ACC112 (cell line): ENCODE results near the gene CLEC20A.

Experiments used
- H2AFZ ChIP-seq: fragments of 200-600 bp; sonication (generic); one replicate; pipeline ENCODE4 v1.6.0; 2017; ENCODE audit warnings: antibody characterized with exemption, low read length; ENCODE audit not compliant: unreplicated experiment
- H3K27ac ChIP-seq: fragments of 200-600 bp; sonication (generic); 2 replicates; pipeline ENCODE4 v1.5.1; 2014; ENCODE audit warnings: low read depth, mild to moderate bottlenecking, antibody characterized with exemption, low read length, moderate library complexity
- H3K27me3 ChIP-seq: fragments of 200-600 bp; sonication (generic); 2 replicates; pipeline ENCODE4 v1.6.1; 2014; ENCODE audit warnings: mild to moderate bottlenecking, antibody characterized with exemption, low read length, moderate library complexity, mixed read lengths; ENCODE audit not compliant: insufficient read depth
- H3K36me3 ChIP-seq: fragments of 200-600 bp; sonication (generic); 2 replicates; pipeline ENCODE4 v1.6.1; 2016; ENCODE audit warnings: mild to moderate bottlenecking, antibody characterized with exemption, low read length, moderate library complexity, mixed read lengths; ENCODE audit not compliant: insufficient read depth
- H3K4me1 ChIP-seq: fragments of 200-600 bp; sonication (generic); one replicate; pipeline ENCODE4 v1.6.1; 2016; ENCODE audit warnings: low read length, mixed read lengths; ENCODE audit not compliant: insufficient read depth, unreplicated experiment, control insufficient read depth
- H3K4me3 ChIP-seq: fragments of 200-600 bp; sonication (generic); 2 replicates; pipeline ENCODE4 v1.5.1; 2014; ENCODE audit warnings: mild to moderate bottlenecking, low read depth, low read length
- H3K79me2 ChIP-seq: fragments of 200-600 bp; sonication (generic); one replicate; pipeline ENCODE4 v1.6.0; 2016; ENCODE audit warnings: low read length; ENCODE audit not compliant: control insufficient read depth, unreplicated experiment, insufficient read depth

CLEC20A gene

DNA sequence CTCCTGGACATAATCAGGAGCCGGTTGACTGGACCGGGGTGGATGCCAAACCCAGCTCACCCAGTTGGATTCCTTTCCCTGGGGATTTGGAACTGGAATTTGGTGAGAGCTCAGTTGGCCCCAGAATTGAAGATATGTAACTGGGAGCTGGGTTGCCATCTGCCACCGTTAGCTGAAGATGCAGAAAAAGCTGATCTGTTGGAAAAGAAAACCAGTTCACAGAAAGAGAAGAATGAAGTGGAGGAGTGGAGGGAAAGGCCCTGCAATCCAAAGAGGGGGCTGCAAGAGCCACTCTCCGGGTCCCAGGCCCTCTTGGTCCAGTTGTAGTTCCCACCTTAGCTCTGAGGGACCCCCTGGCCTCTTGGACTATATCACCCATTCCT lies 32.2 kb upstream of the CLEC20A start:
- H3K27me3 ChIP-seq, result no peaks in the 10 kb centered on the region
- no peaks in the 10 kb centered on the region for H3K36me3 ChIP-seq
- peaks cover 22% of the 10 kb centered on the region for H3K4me1 ChIP-seq
- no peak overlapping the region for H2AFZ ChIP-seq
- H3K79me2 ChIP-seq, result no peaks in the 10 kb centered on the region
- H3K4me3 ChIP-seq, result no peak overlapping the region
- no peak overlapping the region for H3K27ac ChIP-seq

DNA sequence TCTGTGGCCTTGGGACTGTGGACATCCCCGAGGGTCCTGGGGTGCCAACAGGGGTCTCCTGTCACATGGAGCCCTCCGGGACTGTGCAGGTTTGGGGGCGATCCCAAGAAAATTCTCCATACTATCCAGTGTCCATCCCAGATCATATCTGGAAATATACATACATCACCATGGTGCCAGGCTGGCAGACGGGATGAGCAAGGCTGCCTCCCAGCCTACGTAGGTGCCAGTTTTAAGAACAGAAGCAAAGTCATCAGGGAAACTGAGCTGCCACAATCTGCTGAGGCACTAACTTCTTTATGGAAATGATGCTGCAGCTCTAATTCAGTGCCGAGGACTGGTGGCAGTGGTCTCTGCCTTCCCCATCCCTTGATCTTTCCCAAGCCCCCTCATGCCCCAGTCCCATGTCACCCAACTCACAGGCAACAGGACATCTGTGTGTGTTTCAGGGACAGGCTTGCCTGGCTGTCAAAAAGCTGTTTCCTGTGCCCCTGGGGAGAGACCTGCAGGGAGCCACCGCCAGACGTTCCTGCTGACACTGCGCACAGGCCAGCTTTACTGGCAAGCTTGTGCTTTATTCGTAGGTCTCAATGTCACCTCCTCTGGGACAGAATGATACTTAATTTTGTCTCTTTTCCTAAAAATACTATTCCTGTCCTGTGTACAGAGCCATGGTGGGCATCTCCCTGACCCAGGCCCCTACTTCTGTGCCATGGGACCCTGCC lies 31.6 kb upstream of the CLEC20A start:
- Histone ChIP-seq H3K4me1 (peaks cover 22% of the 10 kb centered on the region), H3K27ac (no peak overlapping the region), H3K36me3 (no peaks in the 10 kb centered on the region), H2AFZ (no peak overlapping the region), H3K79me2 (no peaks in the 10 kb centered on the region), H3K27me3 (no peaks in the 10 kb centered on the region), H3K4me3 (no peak overlapping the region)

DNA sequence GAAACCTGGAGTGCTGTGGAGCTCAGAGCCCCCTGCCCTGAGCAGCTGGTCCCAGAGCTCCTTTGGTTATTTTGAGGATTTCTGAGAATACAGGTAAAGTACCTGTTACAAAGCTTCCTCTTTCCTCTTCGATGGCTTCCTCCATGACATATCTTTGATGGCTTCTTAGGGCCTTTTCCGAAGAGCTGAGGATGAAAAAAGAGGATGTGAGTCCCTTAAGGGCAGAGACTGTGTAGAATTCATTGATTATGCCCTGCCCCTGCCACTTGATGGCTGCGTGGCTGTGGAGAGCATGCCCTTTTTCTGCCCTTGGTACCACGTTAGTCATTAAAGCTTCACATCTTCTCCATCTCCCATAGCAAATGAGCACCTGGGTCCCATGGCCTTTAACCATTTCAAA lies 30.4 kb upstream of the CLEC20A start:
- Histone ChIP-seq H3K36me3 (no peaks in the 10 kb centered on the region), H3K27me3 (no peaks in the 10 kb centered on the region), H2AFZ (no peak overlapping the region), H3K27ac (no peak overlapping the region), H3K4me3 (no peak overlapping the region), H3K79me2 (no peaks in the 10 kb centered on the region), H3K4me1 (peaks cover 21% of the 10 kb centered on the region)

DNA sequence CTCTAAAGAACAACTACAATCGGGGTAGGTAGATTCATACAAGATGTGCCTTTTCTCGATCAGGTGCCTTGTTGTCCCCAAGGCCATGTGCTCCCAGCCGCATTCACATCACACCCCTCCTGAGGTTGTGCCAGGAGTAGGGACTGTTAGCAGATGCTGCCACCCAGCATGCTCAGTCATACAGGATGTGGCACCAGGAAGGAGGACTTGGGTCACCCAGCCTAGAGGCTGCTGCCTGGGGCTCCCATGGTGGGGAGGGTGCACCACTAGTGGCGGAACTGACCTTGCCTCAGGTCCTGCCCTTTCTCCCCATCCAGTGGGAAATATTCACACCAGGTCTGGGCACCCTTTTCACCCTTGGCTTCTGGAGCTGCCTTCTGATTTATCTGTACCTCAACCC lies 24.5 kb upstream of the CLEC20A start:
- Histone ChIP-seq H2AFZ (no peak overlapping the region), H3K27me3 (no peaks in the 10 kb centered on the region), H3K36me3 (no peaks in the 10 kb centered on the region), H3K4me1 (no peaks in the 10 kb centered on the region), H3K4me3 (no peak overlapping the region), H3K27ac (no peak overlapping the region), H3K79me2 (no peaks in the 10 kb centered on the region)

DNA sequence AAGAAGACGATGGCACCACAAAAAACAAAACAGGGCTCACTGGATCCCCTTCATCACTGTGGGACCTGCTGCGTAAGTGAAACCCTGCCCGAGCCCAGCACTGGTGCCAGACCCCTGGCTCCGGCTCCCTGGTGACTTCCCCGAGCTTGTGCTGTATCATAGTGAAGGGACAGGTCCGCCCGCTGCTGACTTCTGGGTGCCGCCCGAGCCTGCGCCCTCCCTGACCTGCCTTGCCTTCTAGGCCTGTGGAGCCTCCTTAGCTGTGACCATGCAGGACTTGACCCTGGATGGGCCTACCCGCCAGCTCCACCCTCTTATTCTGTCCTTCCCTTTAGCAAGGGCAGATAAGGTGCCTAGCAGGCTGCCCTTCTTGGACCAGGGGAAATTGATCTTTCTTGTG lies 24.0 kb upstream of the CLEC20A start:
- no peaks in the 10 kb centered on the region for H3K27me3 ChIP-seq
- no peaks in the 10 kb centered on the region for H3K4me1 ChIP-seq
- no peaks in the 10 kb centered on the region for H3K36me3 ChIP-seq
- no peaks in the 10 kb centered on the region for H3K79me2 ChIP-seq
- no peak overlapping the region for H3K27ac ChIP-seq
- no peak overlapping the region for H2AFZ ChIP-seq
- H3K4me3 ChIP-seq, result no peak overlapping the region

DNA sequence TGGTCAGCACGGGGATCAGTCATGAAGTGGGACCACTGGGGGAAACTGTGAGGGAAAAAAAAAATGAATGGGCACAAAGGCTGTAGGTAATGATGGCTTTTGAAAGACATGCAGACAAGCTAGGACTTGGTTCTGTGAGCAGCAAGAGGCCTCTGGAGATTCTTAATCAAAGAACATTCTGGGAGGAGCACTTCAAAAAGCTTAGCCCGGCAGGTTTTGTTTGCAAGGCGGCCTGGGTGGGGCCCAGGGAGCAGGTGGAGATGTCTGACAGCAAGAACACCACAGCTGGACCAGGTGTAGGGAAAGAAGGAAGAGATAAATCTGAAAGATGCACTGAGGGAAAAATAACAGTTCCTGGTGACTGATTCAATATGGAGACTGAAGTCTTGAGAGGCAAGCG lies 22.1 kb upstream of the CLEC20A start:
- H3K36me3 ChIP-seq, result no peaks in the 10 kb centered on the region
- H3K4me3 ChIP-seq, result no peak overlapping the region
- no peaks in the 10 kb centered on the region for H3K4me1 ChIP-seq
- no peak overlapping the region for H3K27ac ChIP-seq
- no peak overlapping the region for H2AFZ ChIP-seq
- H3K79me2 ChIP-seq, result no peaks in the 10 kb centered on the region
- H3K27me3 ChIP-seq, result no peaks in the 10 kb centered on the region

DNA sequence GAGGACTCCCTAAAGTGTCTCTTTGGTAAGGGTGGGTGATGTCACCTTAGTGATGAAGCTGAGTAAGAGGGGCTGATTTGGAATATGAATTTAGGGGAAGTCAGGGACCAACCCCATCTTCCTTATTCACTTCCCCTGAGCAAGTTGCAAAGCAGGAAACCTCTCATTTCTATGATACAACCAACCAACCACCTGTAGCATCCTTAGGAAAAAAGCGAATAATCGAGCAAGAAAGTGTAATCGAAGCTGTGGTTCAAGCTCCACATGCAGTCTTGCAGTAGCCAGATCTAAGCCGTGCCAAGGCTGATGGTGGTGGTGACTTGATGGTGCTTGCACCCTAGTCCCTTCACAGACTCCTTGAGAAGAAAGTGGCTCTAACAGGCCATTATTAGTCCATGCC lies 19.3 kb upstream of the CLEC20A start:
- Histone ChIP-seq H3K4me1 (no peaks in the 10 kb centered on the region), H3K36me3 (no peaks in the 10 kb centered on the region), H3K27ac (no peak overlapping the region), H2AFZ (no peak overlapping the region), H3K27me3 (no peaks in the 10 kb centered on the region), H3K4me3 (no peak overlapping the region), H3K79me2 (no peaks in the 10 kb centered on the region)

DNA sequence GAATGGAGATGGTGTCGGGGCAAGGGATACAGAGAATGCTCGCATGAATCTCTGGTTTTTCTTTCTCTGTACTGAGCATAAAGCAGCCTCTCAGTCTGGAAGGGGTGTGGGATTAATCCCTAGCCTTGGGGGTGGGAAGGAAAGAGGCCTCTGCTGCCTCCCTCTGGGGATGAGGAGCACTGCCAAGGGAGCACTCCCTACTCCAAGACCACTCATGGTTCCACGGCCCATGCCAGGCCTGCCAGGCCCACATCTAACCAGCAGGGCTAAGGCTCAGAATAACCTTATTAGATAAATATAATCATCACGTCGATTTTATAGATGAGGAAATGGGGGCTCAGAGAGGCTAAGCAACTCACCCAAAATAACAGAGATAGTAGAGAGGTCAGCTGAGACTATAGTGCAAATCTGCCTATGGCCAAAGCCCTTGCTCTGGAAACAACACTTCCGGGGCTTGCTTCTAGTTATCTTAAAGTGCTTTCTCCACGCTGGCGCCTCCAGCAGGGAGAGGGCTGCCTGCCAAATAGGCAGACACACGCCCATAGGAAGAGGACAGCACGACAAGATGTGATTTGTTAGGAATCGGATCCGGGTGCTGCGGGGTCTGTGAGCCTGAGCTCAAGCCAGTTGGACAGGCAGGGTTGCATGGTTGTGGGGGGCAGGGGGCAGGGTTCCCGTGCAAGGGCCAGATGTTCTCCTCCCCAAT lies 16.7 kb upstream of the CLEC20A start:
- no peak overlapping the region for H3K27ac ChIP-seq
- H2AFZ ChIP-seq, result no peak overlapping the region
- H3K4me1 ChIP-seq, result no peaks in the 10 kb centered on the region

DNA sequence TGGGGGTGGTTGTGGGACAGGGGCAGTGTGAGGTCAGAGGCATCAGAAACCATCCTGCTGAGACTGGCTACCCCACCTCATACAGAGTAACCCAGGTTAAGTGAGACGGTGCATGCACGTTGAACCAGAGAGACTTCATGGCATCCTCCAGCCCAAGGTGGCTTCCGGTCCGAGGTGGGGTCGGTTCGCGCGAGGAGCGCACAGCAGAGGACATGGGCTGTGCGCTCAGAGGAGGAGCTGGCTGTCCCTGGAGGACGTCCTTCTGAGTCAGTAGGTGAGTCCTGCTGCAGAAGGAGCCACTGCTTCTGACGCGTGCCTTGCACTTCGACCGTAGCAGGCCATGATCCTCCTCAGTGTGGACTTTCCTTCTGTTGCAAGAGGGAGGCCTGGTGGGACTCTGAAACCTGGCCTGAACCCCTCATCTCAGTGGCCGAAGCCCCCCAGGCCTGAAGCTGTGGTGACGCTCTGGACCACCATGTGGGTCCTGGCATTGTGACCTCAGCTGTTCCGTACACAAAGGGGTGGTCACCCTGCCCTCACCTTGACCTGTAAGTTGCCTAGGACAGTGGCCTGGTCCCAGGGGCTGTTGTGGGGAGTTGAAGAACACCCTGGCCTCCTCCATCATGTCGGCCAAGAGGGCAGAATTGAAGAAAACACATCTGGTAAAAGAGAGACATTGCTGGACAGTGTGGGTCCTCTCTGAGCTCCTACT lies 16.0 kb upstream of the CLEC20A start, which contains the start of gene TEX35:
Gene TEX35, plus strand, starts transcription at position 544 of the 712 bp plus-strand sequence. Its CDS starts 80 bp downstream, at position 624.
- H3K27me3 ChIP-seq, result no peaks in the 10 kb centered on the region
- no peaks in the 10 kb centered on the region for H3K4me1 ChIP-seq
- no peak within 1 kb of the TSS for H3K4me3 ChIP-seq
- H2AFZ ChIP-seq, result no peak within 1 kb of the TSS
- no peaks in the 10 kb centered on the region for H3K79me2 ChIP-seq
- no peaks in the 10 kb centered on the region for H3K36me3 ChIP-seq
- H3K27ac ChIP-seq, result no peak within 1 kb of the TSS

More for the DNA sequence above, 16.7 kb upstream of the CLEC20A start:
- no peaks in the 10 kb centered on the region for H3K79me2 ChIP-seq
- H3K27me3 ChIP-seq, result no peaks in the 10 kb centered on the region
- H3K36me3 ChIP-seq, result no peaks in the 10 kb centered on the region
- no peak overlapping the region for H3K4me3 ChIP-seq

DNA sequence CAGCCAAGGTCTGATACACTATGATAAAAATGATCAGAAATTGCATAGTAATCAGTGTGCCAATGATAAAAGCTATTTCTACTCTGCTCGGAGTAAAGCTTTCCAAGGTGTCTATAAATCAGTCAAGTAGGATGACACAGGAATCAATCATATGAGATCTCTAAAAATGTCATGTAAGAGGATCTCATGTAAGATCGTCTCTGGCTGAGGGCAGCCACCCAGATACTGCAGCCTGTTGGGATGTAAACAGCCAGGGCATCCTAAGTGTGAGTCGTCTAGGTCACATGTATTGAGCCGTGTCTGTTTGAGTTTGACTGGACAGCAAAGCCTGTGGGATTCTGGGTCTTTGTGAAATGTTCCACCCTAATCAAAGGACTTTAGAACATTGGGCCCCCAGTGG lies 13.4 kb upstream of the CLEC20A start:
- Histone ChIP-seq H3K4me1 (no peaks in the 10 kb centered on the region), H3K79me2 (no peaks in the 10 kb centered on the region), H3K27me3 (0 out of 2 replicates have a peak, but pooled peaks cover 2% of the 10 kb centered on the region), H3K27ac (no peak overlapping the region), H3K36me3 (no peaks in the 10 kb centered on the region), H3K4me3 (no peak overlapping the region), H2AFZ (no peak overlapping the region)
